Measurements from ENCODE around the gene CDH2. TPM values are rescaled to one million over a fixed set of nuclear protein-coding genes. Genes with fewer than 3 reads are reported as not detected.

Gene CDH2
- total RNA-seq, 1 experiment from 2014 or later: 34.0 TPM

DNA sequence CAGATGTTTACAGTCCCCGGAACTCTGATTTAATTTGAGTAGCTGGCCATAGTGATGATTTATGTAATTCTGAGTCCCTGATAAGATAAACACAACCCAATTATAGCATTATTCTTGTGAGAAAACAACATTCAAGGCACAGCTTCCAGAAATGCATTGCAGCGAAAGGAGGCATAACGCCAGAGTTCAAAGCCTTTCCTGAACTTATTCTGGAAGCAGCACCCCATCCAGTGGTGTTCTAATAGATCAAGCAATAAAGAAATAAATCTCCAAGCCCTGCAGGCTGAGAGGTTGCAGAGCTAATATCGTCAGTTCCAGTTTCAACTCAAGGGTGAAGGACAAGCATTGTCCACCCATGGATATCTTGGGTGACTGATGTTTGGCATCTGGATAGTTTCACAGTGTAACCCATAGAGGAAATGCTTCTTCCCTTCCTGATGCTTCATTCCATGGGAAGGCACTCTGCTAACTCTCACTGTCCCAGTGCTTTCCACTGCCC is 18.8 kb downstream of the CDH2 start:
- ATAC-seq: no peak
- Histone ChIP-seq H3F3A (ENCODE audit: low read length, unreplicated experiment) (no peaks in the 10 kb centered on the region), H3K4me1 (ENCODE audit: insufficient read depth, low read length) (peaks cover 20% of the 10 kb centered on the region), H3K27ac (ENCODE audit: low read length) (no peak overlapping the region), H3K4me3 (ENCODE audit: low read length) (no peak overlapping the region), H3K9me2 (replicated peaks; ENCODE audit: low read length) (no peaks in the 10 kb centered on the region), H4K20me1 (ENCODE audit: low read length) (no peaks in the 10 kb centered on the region), H3K4me2 (ENCODE audit: low read length) (no peak overlapping the region), H3K9me3 (ENCODE audit: low read length) (no peaks in the 10 kb centered on the region), H2AFZ (ENCODE audit: low read length) (no peak overlapping the region), H3K79me2 (ENCODE audit: low read length) (peaks cover 50% of the 10 kb centered on the region), H3K36me3 (ENCODE audit: low read depth, low read length) (no peaks in the 10 kb centered on the region), H3K27me3 (ENCODE audit: low read length) (no peaks in the 10 kb centered on the region), H3K9ac (ENCODE audit: low read length) (no peak overlapping the region)
- no TSS peak for BruUV-seq (replicated peaks)
- TF ChIP-seq EZH2 (IDR thresholded peaks at IDR 0.05; ENCODE audit: low read length, unreplicated experiment): no peak
- TF ChIP-seq, protein P1, sequence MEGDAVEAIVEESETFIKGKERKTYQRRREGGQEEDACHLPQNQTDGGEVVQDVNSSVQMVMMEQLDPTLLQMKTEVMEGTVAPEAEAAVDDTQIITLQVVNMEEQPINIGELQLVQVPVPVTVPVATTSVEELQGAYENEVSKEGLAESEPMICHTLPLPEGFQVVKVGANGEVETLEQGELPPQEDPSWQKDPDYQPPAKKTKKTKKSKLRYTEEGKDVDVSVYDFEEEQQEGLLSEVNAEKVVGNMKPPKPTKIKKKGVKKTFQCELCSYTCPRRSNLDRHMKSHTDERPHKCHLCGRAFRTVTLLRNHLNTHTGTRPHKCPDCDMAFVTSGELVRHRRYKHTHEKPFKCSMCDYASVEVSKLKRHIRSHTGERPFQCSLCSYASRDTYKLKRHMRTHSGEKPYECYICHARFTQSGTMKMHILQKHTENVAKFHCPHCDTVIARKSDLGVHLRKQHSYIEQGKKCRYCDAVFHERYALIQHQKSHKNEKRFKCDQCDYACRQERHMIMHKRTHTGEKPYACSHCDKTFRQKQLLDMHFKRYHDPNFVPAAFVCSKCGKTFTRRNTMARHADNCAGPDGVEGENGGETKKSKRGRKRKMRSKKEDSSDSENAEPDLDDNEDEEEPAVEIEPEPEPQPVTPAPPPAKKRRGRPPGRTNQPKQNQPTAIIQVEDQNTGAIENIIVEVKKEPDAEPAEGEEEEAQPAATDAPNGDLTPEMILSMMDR (conservative IDR thresholded peaks at IDR 0.05; ENCODE audit: low read depth, low read length): no peak
- TF ChIP-seq EZH2phosphoT487 (IDR thresholded peaks at IDR 0.05; ENCODE audit: borderline replicate concordance, low read length): no peak
- CTCF ChIA-PET: no interaction called here
- intact Hi-C loops (cut with micrococcal nuclease): no loop called here
- DNase-seq: no peak
- POLR2A ChIA-PET (ENCODE audit: unreplicated experiment): no interaction called here

DNA sequence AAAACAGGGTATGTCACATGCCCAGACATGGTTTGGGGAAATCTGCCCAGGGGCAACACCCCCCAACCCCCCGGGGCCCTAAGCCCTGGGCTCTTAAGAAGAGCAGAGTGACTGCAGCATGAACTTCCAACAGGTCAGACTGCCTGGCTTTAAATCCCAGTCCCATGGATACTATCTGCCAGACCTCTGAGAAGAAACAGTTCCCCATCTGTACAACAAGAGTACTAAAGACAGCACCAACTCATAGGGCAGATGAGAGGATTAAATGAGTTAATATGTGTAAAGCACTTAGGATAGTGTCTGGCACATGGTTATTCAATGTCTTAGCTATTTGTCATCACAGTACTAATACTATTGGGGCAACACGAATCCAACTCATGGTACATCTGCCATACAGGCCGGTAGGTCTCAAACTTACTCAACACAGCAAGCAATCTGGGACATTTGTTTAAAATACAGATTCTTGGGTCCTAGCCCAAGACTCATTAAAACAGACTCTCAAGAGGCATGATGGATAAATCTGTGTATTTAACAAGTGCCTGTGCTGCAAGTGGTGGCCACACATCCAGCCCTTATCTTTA is 23.4 kb downstream of the CDH2 start:
- no peak overlapping the region for H3K9ac ChIP-seq (ENCODE audit: low read length)
- peaks cover 28% of the 10 kb centered on the region for H3K79me2 ChIP-seq (ENCODE audit: low read length)
- H3K9me2 ChIP-seq (replicated peaks; ENCODE audit: low read length): no peaks in the 10 kb centered on the region
- BruUV-seq (replicated peaks): no TSS peak
- no peaks in the 10 kb centered on the region for H4K20me1 ChIP-seq (ENCODE audit: low read length)
- no peak for DNase-seq
- ATAC-seq: no peak
- H3K27me3 ChIP-seq (ENCODE audit: low read length): no peaks in the 10 kb centered on the region
- no peaks in the 10 kb centered on the region for H3F3A ChIP-seq (ENCODE audit: low read length, unreplicated experiment)
- ChIA-PET POLR2A (ENCODE audit: unreplicated experiment) (no interaction called here), CTCF (no interaction called here)
- TF ChIP-seq, protein P1 (conservative IDR thresholded peaks at IDR 0.05; ENCODE audit: low read depth, low read length): no peak
- no peak for TF ChIP-seq EZH2 (IDR thresholded peaks at IDR 0.05; ENCODE audit: low read length, unreplicated experiment)
- TF ChIP-seq EZH2phosphoT487 (IDR thresholded peaks at IDR 0.05; ENCODE audit: borderline replicate concordance, low read length): no peak
- no peak overlapping the region for H3K4me3 ChIP-seq (ENCODE audit: low read length)
- no peaks in the 10 kb centered on the region for H3K36me3 ChIP-seq (ENCODE audit: low read depth, low read length)
- H3K4me1 ChIP-seq (ENCODE audit: insufficient read depth, low read length): no peaks in the 10 kb centered on the region
- intact Hi-C loops (cut with micrococcal nuclease): no loop called here
- no peak overlapping the region for H3K4me2 ChIP-seq (ENCODE audit: low read length)
- no peak overlapping the region for H2AFZ ChIP-seq (ENCODE audit: low read length)
- no peak overlapping the region for H3K27ac ChIP-seq (ENCODE audit: low read length)
- H3K9me3 ChIP-seq (ENCODE audit: low read length): no peaks in the 10 kb centered on the region

DNA sequence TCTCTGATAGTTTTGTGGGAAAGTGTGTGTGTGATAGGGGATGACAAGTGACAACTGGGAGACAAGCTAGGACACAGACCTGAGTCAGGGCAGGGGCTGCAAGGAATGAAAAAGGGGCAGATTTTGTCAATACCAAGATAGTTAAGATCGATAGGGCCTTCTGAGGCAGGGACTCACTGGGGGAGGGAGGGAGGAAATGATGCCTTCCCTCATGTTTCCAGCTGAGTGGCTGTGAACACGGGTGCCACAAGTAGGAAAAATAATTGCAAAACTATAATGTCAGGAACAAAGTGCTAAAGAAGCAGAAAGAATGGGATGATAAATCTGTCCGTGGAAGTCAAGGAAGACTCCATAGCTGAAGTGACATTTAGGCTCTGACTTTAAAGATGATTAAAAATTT is 24.2 kb downstream of the CDH2 start:
- H3K79me2 ChIP-seq (ENCODE audit: low read length): peaks cover 27% of the 10 kb centered on the region
- no peak overlapping the region for H2AFZ ChIP-seq (ENCODE audit: low read length)
- H4K20me1 ChIP-seq (ENCODE audit: low read length): no peaks in the 10 kb centered on the region
- no peak overlapping the region for H3K9ac ChIP-seq (ENCODE audit: low read length)
- DNase-seq (no peak), ATAC-seq (no peak)
- ChIA-PET POLR2A (ENCODE audit: unreplicated experiment) (no interaction called here), CTCF (no interaction called here)
- no peaks in the 10 kb centered on the region for H3K9me2 ChIP-seq (replicated peaks; ENCODE audit: low read length)
- no peak overlapping the region for H3K4me3 ChIP-seq (ENCODE audit: low read length)
- intact Hi-C loops (cut with micrococcal nuclease): no loop called here
- no peak overlapping the region for H3K27ac ChIP-seq (ENCODE audit: low read length)
- no peaks in the 10 kb centered on the region for H3F3A ChIP-seq (ENCODE audit: low read length, unreplicated experiment)
- TF ChIP-seq EZH2 (IDR thresholded peaks at IDR 0.05; ENCODE audit: low read length, unreplicated experiment) (no peak), EZH2phosphoT487 (IDR thresholded peaks at IDR 0.05; ENCODE audit: borderline replicate concordance, low read length) (no peak)
- TF ChIP-seq, protein P1 (conservative IDR thresholded peaks at IDR 0.05; ENCODE audit: low read depth, low read length): no peak
- no peaks in the 10 kb centered on the region for H3K36me3 ChIP-seq (ENCODE audit: low read depth, low read length)
- H3K4me1 ChIP-seq (ENCODE audit: insufficient read depth, low read length): no peaks in the 10 kb centered on the region
- H3K4me2 ChIP-seq (ENCODE audit: low read length): no peak overlapping the region
- BruUV-seq (replicated peaks): no TSS peak
- H3K9me3 ChIP-seq (ENCODE audit: low read length): no peaks in the 10 kb centered on the region
- no peaks in the 10 kb centered on the region for H3K27me3 ChIP-seq (ENCODE audit: low read length)

All from PC-3 (cell line).